SK-N-SH treated with all-trans-retinoic acid at 6 μM for 48 hours (cell line): ENCODE results near the gene FUZ.

Experiments used
- ATAC-seq: fragments of 200-7000 bp; cut with Tn5 transposase; 3 replicates; pipeline ENCODE4 v1.9.1; 2020; ENCODE audit warnings: mild to moderate bottlenecking, moderate library complexity
- ARNTL ChIP-seq: fragments of 450-650 bp; formaldehyde crosslinking; IDR thresholded peaks from 2 replicates; pipeline ENCODE4 v1.5.0; 2020; ENCODE audit warnings: low read depth, mild to moderate bottlenecking, moderate library complexity, borderline replicate concordance
- BACH2 ChIP-seq: fragments of 250-450 bp; sonication (Bioruptor Pico); IDR thresholded peaks from 2 replicates; pipeline ENCODE4 v1.9.0; 2021; ENCODE audit warnings: mild to moderate bottlenecking, borderline replicate concordance
- CREB5 ChIP-seq: fragments of 250-450 bp; sonication (Bioruptor Pico); IDR thresholded peaks from 2 replicates; pipeline ENCODE4 v1.5.1; 2020; ENCODE audit warnings: low read depth, mild to moderate bottlenecking, moderate library complexity
- CSDC2 ChIP-seq: fragments of 250-450 bp; sonication (Bioruptor Pico); IDR thresholded peaks from 2 replicates; pipeline ENCODE4 v1.5.0; 2020; ENCODE audit warnings: mild to moderate bottlenecking, moderate library complexity
- CSRNP3 ChIP-seq: fragments of 250-450 bp; sonication (Bioruptor Pico); IDR thresholded peaks from 2 replicates; pipeline ENCODE4 v1.5.1; 2021; ENCODE audit warnings: mild to moderate bottlenecking, moderate library complexity
- ESRRG ChIP-seq: fragments of 250-450 bp; sonication (Bioruptor Pico); IDR thresholded peaks from 2 replicates; pipeline ENCODE4 v1.6.1; 2021; ENCODE audit warnings: mild to moderate bottlenecking
- GLIS3 ChIP-seq: fragments of 250-450 bp; sonication (Bioruptor Pico); IDR thresholded peaks from 2 replicates; pipeline ENCODE4 v1.5.0; 2020; ENCODE audit warnings: mild to moderate bottlenecking, moderate library complexity
- ISL1 ChIP-seq: fragments of 250-450 bp; sonication (Bioruptor Pico); IDR thresholded peaks from 2 replicates; pipeline ENCODE4 v2.1.2; 2022; ENCODE audit warnings: mild to moderate bottlenecking, moderate library complexity
- OSR1 ChIP-seq: fragments of 250-450 bp; sonication (Bioruptor Pico); IDR thresholded peaks from 2 replicates; pipeline ENCODE4 v1.8.0; 2022; ENCODE audit warnings: moderate library complexity, mild to moderate bottlenecking, inconsistent platforms
- PATZ1 ChIP-seq: fragments of 250-450 bp; sonication (Bioruptor Pico); IDR thresholded peaks from 2 replicates; pipeline ENCODE4 v1.8.0; 2020; ENCODE audit warnings: mild to moderate bottlenecking, moderate library complexity, borderline replicate concordance
- POU6F1 ChIP-seq: fragments of 250-450 bp; sonication (Bioruptor Pico); IDR thresholded peaks from 2 replicates; pipeline ENCODE4 v1.8.0; 2021; ENCODE audit warnings: low read depth, mild to moderate bottlenecking, moderate library complexity, borderline replicate concordance
- RARB ChIP-seq: fragments of 250-450 bp; sonication (Bioruptor Pico); IDR thresholded peaks from 2 replicates; pipeline ENCODE4 v1.8.0; 2021; ENCODE audit warnings: mild to moderate bottlenecking, moderate library complexity
- SNAI2 ChIP-seq: fragments of 250-450 bp; sonication (Bioruptor Pico); IDR thresholded peaks from 2 replicates; pipeline ENCODE4 v1.5.0; 2020; ENCODE audit warnings: mild to moderate bottlenecking, moderate library complexity
- TCF4 ChIP-seq: fragments of 250-450 bp; sonication (Bioruptor Pico); IDR thresholded peaks from 2 replicates; pipeline ENCODE4 v1.8.0; 2021; ENCODE audit warnings: mild to moderate bottlenecking, moderate library complexity, borderline replicate concordance
- TOX ChIP-seq: fragments of 250-450 bp; sonication (Bioruptor Pico); IDR thresholded peaks from 2 replicates; pipeline ENCODE4 v1.8.0; 2021; ENCODE audit warnings: mild to moderate bottlenecking, moderate library complexity, borderline replicate concordance
- TSHZ2 ChIP-seq: fragments of 250-450 bp; sonication (Bioruptor Pico); IDR thresholded peaks from 2 replicates; pipeline ENCODE4 v1.5.0; 2020; ENCODE audit warnings: mild to moderate bottlenecking, moderate library complexity
- ZC3H10 ChIP-seq: fragments of 250-450 bp; sonication (Bioruptor Pico); IDR thresholded peaks from 2 replicates; pipeline ENCODE4 v1.5.1; 2021; ENCODE audit warnings: mild to moderate bottlenecking, moderate library complexity
- ZFP3 ChIP-seq: fragments of 250-450 bp; sonication (Bioruptor Pico); IDR thresholded peaks from 2 replicates; pipeline ENCODE4 v1.5.0; 2020; ENCODE audit warnings: mild to moderate bottlenecking, moderate library complexity
- ZFP30 ChIP-seq: fragments of 450-650 bp; formaldehyde crosslinking; IDR thresholded peaks from 2 replicates; pipeline ENCODE4 v1.5.0; 2022; ENCODE audit warnings: mild to moderate bottlenecking, moderate library complexity
- ZNF565 ChIP-seq: fragments of 450-650 bp; formaldehyde crosslinking; conservative IDR thresholded peaks from 2 replicates; pipeline ENCODE4 v1.5.0; 2020; ENCODE audit warnings: low read depth, mild to moderate bottlenecking, moderate library complexity
- ZNF70 ChIP-seq: fragments of 450-650 bp; formaldehyde crosslinking; IDR thresholded peaks from 2 replicates; pipeline ENCODE4 v1.5.0; 2020; ENCODE audit warnings: mild to moderate bottlenecking, moderate library complexity
- ZNF8 ChIP-seq: fragments of 450-650 bp; formaldehyde crosslinking; IDR thresholded peaks from 2 replicates; pipeline ENCODE4 v1.5.0; 2020; ENCODE audit warnings: mild to moderate bottlenecking, moderate library complexity

FUZ gene

GRCh38 chr19:49853852-49854377, 40.8 kb upstream of the FUZ start:
- TF ChIP-seq ZNF565 (CRISPR knock-in tag): no peak
- TF ChIP-seq BACH2 (CRISPR knock-in tag): no peak
- no peak for TF ChIP-seq ESRRG
- no peak for TF ChIP-seq TOX (CRISPR knock-in tag)
- TF ChIP-seq TCF4 (CRISPR knock-in tag): no peak
- TF ChIP-seq OSR1 (CRISPR knock-in tag): no peak
- no peak for TF ChIP-seq POU6F1
- TF ChIP-seq ZFP3 (CRISPR knock-in tag): no peak
- no peak for TF ChIP-seq ARNTL (CRISPR knock-in tag)
- TF ChIP-seq CREB5 (CRISPR knock-in tag): no peak
- TF ChIP-seq GLIS3 (CRISPR knock-in tag): no peak
- TF ChIP-seq ZC3H10: no peak
- no peak for TF ChIP-seq TSHZ2 (CRISPR knock-in tag)
- no peak for TF ChIP-seq ISL1 (CRISPR knock-in tag)
- no peak for TF ChIP-seq RARB (CRISPR knock-in tag)
- TF ChIP-seq ZNF8 (CRISPR knock-in tag): no peak
- TF ChIP-seq ZFP30 (CRISPR knock-in tag): no peak
- no peak for TF ChIP-seq ZNF70
- ATAC-seq: no peak

GRCh38 chr19:49852631-49853126, 39.6 kb upstream of the FUZ start:
- TF ChIP-seq ZFP30 (CRISPR knock-in tag): no peak
- TF ChIP-seq ZNF565 (CRISPR knock-in tag): no peak
- TF ChIP-seq CSDC2 (CRISPR knock-in tag): no peak
- no peak for ATAC-seq

GRCh38 chr19:49851456-49852259, 38.6 kb upstream of the FUZ start:
- ATAC-seq: no peak
- no peak for TF ChIP-seq OSR1 (CRISPR knock-in tag)
- TF ChIP-seq TOX (CRISPR knock-in tag): no peak
- no peak for TF ChIP-seq GLIS3 (CRISPR knock-in tag)
- TF ChIP-seq ZNF8 (CRISPR knock-in tag): no peak
- TF ChIP-seq ZC3H10: no peak
- no peak for TF ChIP-seq PATZ1
- no peak for TF ChIP-seq POU6F1
- no peak for TF ChIP-seq ISL1 (CRISPR knock-in tag)
- TF ChIP-seq CSRNP3 (CRISPR knock-in tag): no peak
- no peak for TF ChIP-seq ZNF565 (CRISPR knock-in tag)
- no peak for TF ChIP-seq TCF4 (CRISPR knock-in tag)
- no peak for TF ChIP-seq SNAI2 (CRISPR knock-in tag)
- no peak for TF ChIP-seq ZFP3 (CRISPR knock-in tag)
- TF ChIP-seq TSHZ2 (CRISPR knock-in tag): no peak
- TF ChIP-seq ARNTL (CRISPR knock-in tag): no peak
- no peak for TF ChIP-seq ZNF70
